Measurements from ENCODE around the gene UBE2E2.

UBE2E2 gene

GRCh38 chr3:23161308-23161707 lies 41.8 kb upstream of the UBE2E2 start:
- no peak overlapping the region for H2BK120ac ChIP-seq (ENCODE audit: low read depth, low read length)
- H3K4me1 ChIP-seq (ENCODE audit: control insufficient read depth in 2 of 2, insufficient read depth in 1 of 2, low read depth in 1 of 2, low read length in 2 of 2) = no peaks in the 10 kb centered on the region
- H3K18ac ChIP-seq (ENCODE audit: low read length) = no peak overlapping the region
- H3K4ac ChIP-seq (ENCODE audit: low read length) = no peak overlapping the region
- no peak overlapping the region for H3K27ac ChIP-seq (replicated peaks; ENCODE audit: low read length)
- H2BK5ac ChIP-seq (ENCODE audit: low read length) = no peak overlapping the region
- H3K9ac ChIP-seq (ENCODE audit: low read depth, low read length, poor library complexity) = no peak overlapping the region
- H3K9me3 ChIP-seq (replicated peaks in 1 of 2; ENCODE audit: control insufficient read depth in 2 of 2, insufficient read depth in 1 of 2, low read depth in 1 of 2, low read length in 2 of 2) = no peaks in the 10 kb centered on the region
- no peak overlapping the region for H2BK12ac ChIP-seq (ENCODE audit: low read length)
- H3K27me3 ChIP-seq (ENCODE audit: control insufficient read depth in 3 of 3, insufficient read depth in 3 of 3, low read depth in 1 of 3, low read length in 3 of 3) = no peaks in the 10 kb centered on the region
- H2BK15ac ChIP-seq (ENCODE audit: low read length) = no peak overlapping the region
- no peak overlapping the region for H3K23ac ChIP-seq (ENCODE audit: low read depth, low read length, poor library complexity)
- H4K8ac ChIP-seq (ENCODE audit: low read depth, low read length) = no peak overlapping the region
- DNase-seq (ENCODE audit: low spot score) = no peak
- no peak overlapping the region for H4K91ac ChIP-seq (ENCODE audit: low read depth, low read length, poor library complexity)
- no CpG with 5 or more reads among the region's 2 CpGs for WGBS, 2 donors (ENCODE audit: extremely low coverage in 2 of 2, insufficient read length in 2 of 2, insufficient replicate concordance in 1 of 2)
- no peak overlapping the region for H3K4me3 ChIP-seq (ENCODE audit: low read length in 2 of 2)
- H3K36me3 ChIP-seq (replicated peaks in 1 of 2; ENCODE audit: control insufficient read depth in 2 of 2, insufficient read depth in 2 of 2, low read length in 2 of 2) = no peaks in the 10 kb centered on the region
- no peak overlapping the region for H2AFZ ChIP-seq (ENCODE audit: low read length)
- no peak overlapping the region for H3K14ac ChIP-seq (ENCODE audit: low read length)
- no peaks in the 10 kb centered on the region for H3K79me1 ChIP-seq (ENCODE audit: low read depth, low read length)
- H2AK5ac ChIP-seq (ENCODE audit: low read depth, low read length) = no peak overlapping the region
- no peak overlapping the region for H3K4me2 ChIP-seq (ENCODE audit: insufficient read depth, low read length, poor library complexity, severe bottlenecking)

- H2BK5ac ChIP-seq (ENCODE audit: low read length) = no peak overlapping the region
- no peaks in the 10 kb centered on the region for H3K9me3 ChIP-seq (replicated peaks in 1 of 2; ENCODE audit: control insufficient read depth in 2 of 2, insufficient read depth in 1 of 2, low read depth in 1 of 2, low read length in 2 of 2)
- H3K23ac ChIP-seq (ENCODE audit: low read depth, low read length, poor library complexity) = no peak overlapping the region
- no peaks in the 10 kb centered on the region for H3K36me3 ChIP-seq (replicated peaks in 1 of 2; ENCODE audit: control insufficient read depth in 2 of 2, insufficient read depth in 2 of 2, low read length in 2 of 2)
- no peak overlapping the region for H2AFZ ChIP-seq (ENCODE audit: low read length)
- peaks cover 0 to 3% (median 0%) of the 10 kb centered on the region in 3 experiments for H3K27me3 ChIP-seq (ENCODE audit: control insufficient read depth in 3 of 3, insufficient read depth in 3 of 3, low read depth in 1 of 3, low read length in 3 of 3)
- no peak for DNase-seq (ENCODE audit: low spot score)
- H2BK12ac ChIP-seq (ENCODE audit: low read length) = no peak overlapping the region
- no peak overlapping the region for H3K4ac ChIP-seq (ENCODE audit: low read length)
- H4K91ac ChIP-seq (ENCODE audit: low read depth, low read length, poor library complexity) = no peak overlapping the region
- H3K4me1 ChIP-seq (ENCODE audit: control insufficient read depth in 2 of 2, insufficient read depth in 1 of 2, low read depth in 1 of 2, low read length in 2 of 2) = no peaks in the 10 kb centered on the region
- H3K79me1 ChIP-seq (ENCODE audit: low read depth, low read length) = no peaks in the 10 kb centered on the region
- no peak overlapping the region for H3K14ac ChIP-seq (ENCODE audit: low read length)
- no peak overlapping the region for H2AK5ac ChIP-seq (ENCODE audit: low read depth, low read length)
- no peak overlapping the region for H4K8ac ChIP-seq (ENCODE audit: low read depth, low read length)
- H2BK15ac ChIP-seq (ENCODE audit: low read length) = no peak overlapping the region
- H3K4me2 ChIP-seq (ENCODE audit: insufficient read depth, low read length, poor library complexity, severe bottlenecking) = no peak overlapping the region
- no peak overlapping the region for H3K18ac ChIP-seq (ENCODE audit: low read length)
- H3K4me3 ChIP-seq (ENCODE audit: low read length in 2 of 2) = no peak overlapping the region
- no peak overlapping the region for H3K9ac ChIP-seq (ENCODE audit: low read depth, low read length, poor library complexity)
- no peak overlapping the region for H2BK120ac ChIP-seq (ENCODE audit: low read depth, low read length)
- H3K27ac ChIP-seq (replicated peaks; ENCODE audit: low read length) = no peak overlapping the region
- no CpG with 5 or more reads among the region's 10 CpGs for WGBS, 2 donors (ENCODE audit: extremely low coverage in 2 of 2, insufficient read length in 2 of 2, insufficient replicate concordance in 1 of 2)
Measured at GRCh38 chr3:23161896-23162570, 41.1 kb upstream of the UBE2E2 start.

DNA sequence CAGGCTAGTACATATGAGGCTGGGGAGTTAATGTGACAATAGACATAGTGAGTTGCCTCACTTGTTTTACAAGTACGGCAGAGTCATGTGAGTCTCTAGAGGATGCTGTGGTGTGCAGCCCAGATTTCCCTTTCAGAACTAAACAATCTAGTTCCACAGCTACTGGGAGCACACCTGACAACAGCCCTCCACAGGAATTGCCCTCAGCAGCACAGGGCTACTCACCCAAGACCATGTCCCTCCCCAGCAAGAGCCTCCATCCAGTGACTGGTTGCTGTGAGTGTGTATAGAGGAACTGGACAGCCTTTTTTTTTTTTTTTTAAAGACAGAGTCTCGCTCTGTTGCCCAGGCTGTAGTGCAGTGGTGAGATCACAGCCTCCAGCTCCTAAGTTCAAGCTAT lies 40.2 kb upstream of the UBE2E2 start:
- H2AK5ac ChIP-seq (ENCODE audit: low read depth, low read length) = no peak overlapping the region
- no peak overlapping the region for H2BK5ac ChIP-seq (ENCODE audit: low read length)
- no peaks in the 10 kb centered on the region for H3K4me1 ChIP-seq (ENCODE audit: control insufficient read depth in 2 of 2, insufficient read depth in 1 of 2, low read depth in 1 of 2, low read length in 2 of 2)
- H3K36me3 ChIP-seq (replicated peaks in 1 of 2; ENCODE audit: control insufficient read depth in 2 of 2, insufficient read depth in 2 of 2, low read length in 2 of 2) = no peaks in the 10 kb centered on the region
- H3K9ac ChIP-seq (ENCODE audit: low read depth, low read length, poor library complexity) = no peak overlapping the region
- DNase-seq (ENCODE audit: low spot score) = no peak
- no peak overlapping the region for H2BK15ac ChIP-seq (ENCODE audit: low read length)
- no peaks in the 10 kb centered on the region for H3K9me3 ChIP-seq (replicated peaks in 1 of 2; ENCODE audit: control insufficient read depth in 2 of 2, insufficient read depth in 1 of 2, low read depth in 1 of 2, low read length in 2 of 2)
- H4K91ac ChIP-seq (ENCODE audit: low read depth, low read length, poor library complexity) = no peak overlapping the region
- H3K23ac ChIP-seq (ENCODE audit: low read depth, low read length, poor library complexity) = no peak overlapping the region
- H3K27me3 ChIP-seq (ENCODE audit: control insufficient read depth in 3 of 3, insufficient read depth in 3 of 3, low read depth in 1 of 3, low read length in 3 of 3) = peaks cover 0 to 3% (median 0%) of the 10 kb centered on the region in 3 experiments
- H3K4me2 ChIP-seq (ENCODE audit: insufficient read depth, low read length, poor library complexity, severe bottlenecking) = no peak overlapping the region
- H2BK120ac ChIP-seq (ENCODE audit: low read depth, low read length) = no peak overlapping the region
- no peak overlapping the region for H3K18ac ChIP-seq (ENCODE audit: low read length)
- no CpG with 5 or more reads among the region's 2 CpGs for WGBS, 2 donors (ENCODE audit: extremely low coverage in 2 of 2, insufficient read length in 2 of 2, insufficient replicate concordance in 1 of 2)
- no peak overlapping the region for H3K4me3 ChIP-seq (ENCODE audit: low read length in 2 of 2)
- H3K4ac ChIP-seq (ENCODE audit: low read length) = no peak overlapping the region
- H2AFZ ChIP-seq (ENCODE audit: low read length) = no peak overlapping the region
- no peaks in the 10 kb centered on the region for H3K79me1 ChIP-seq (ENCODE audit: low read depth, low read length)
- no peak overlapping the region for H4K8ac ChIP-seq (ENCODE audit: low read depth, low read length)
- no peak overlapping the region for H3K14ac ChIP-seq (ENCODE audit: low read length)
- no peak overlapping the region for H2BK12ac ChIP-seq (ENCODE audit: low read length)
- no peak overlapping the region for H3K27ac ChIP-seq (replicated peaks; ENCODE audit: low read length)

GRCh38 chr3:23164746-23165145 lies 38.4 kb upstream of the UBE2E2 start:
- Histone ChIP-seq H3K14ac (ENCODE audit: low read length) (no peak overlapping the region), H3K9me3 (replicated peaks in 1 of 2; ENCODE audit: control insufficient read depth in 2 of 2, insufficient read depth in 1 of 2, low read depth in 1 of 2, low read length in 2 of 2) (no peaks in the 10 kb centered on the region), H2BK12ac (ENCODE audit: low read length) (no peak overlapping the region), H3K4me1 (ENCODE audit: control insufficient read depth in 2 of 2, insufficient read depth in 1 of 2, low read depth in 1 of 2, low read length in 2 of 2) (no peaks in the 10 kb centered on the region), H3K79me1 (ENCODE audit: low read depth, low read length) (no peaks in the 10 kb centered on the region), H3K18ac (ENCODE audit: low read length) (no peak overlapping the region), H3K23ac (ENCODE audit: low read depth, low read length, poor library complexity) (no peak overlapping the region), H3K27ac (replicated peaks; ENCODE audit: low read length) (no peak overlapping the region), H2BK15ac (ENCODE audit: low read length) (no peak overlapping the region), H2AFZ (ENCODE audit: low read length) (no peak overlapping the region), H2AK5ac (ENCODE audit: low read depth, low read length) (no peak overlapping the region), H4K8ac (ENCODE audit: low read depth, low read length) (no peak overlapping the region), H4K91ac (ENCODE audit: low read depth, low read length, poor library complexity) (no peak overlapping the region), H2BK5ac (ENCODE audit: low read length) (no peak overlapping the region), H3K4me3 (ENCODE audit: low read length in 2 of 2) (no peak overlapping the region), H3K27me3 (ENCODE audit: control insufficient read depth in 3 of 3, insufficient read depth in 3 of 3, low read depth in 1 of 3, low read length in 3 of 3) (peaks cover 0 to 3% (median 0%) of the 10 kb centered on the region in 3 experiments), H3K4ac (ENCODE audit: low read length) (no peak overlapping the region), H3K4me2 (ENCODE audit: insufficient read depth, low read length, poor library complexity, severe bottlenecking) (no peak overlapping the region), H3K9ac (ENCODE audit: low read depth, low read length, poor library complexity) (no peak overlapping the region), H2BK120ac (ENCODE audit: low read depth, low read length) (no peak overlapping the region), H3K36me3 (replicated peaks in 1 of 2; ENCODE audit: control insufficient read depth in 2 of 2, insufficient read depth in 2 of 2, low read length in 2 of 2) (no peaks in the 10 kb centered on the region)
- no CpG with 5 or more reads among the region's 1 CpG for WGBS, 2 donors (ENCODE audit: extremely low coverage in 2 of 2, insufficient read length in 2 of 2, insufficient replicate concordance in 1 of 2)
- DNase-seq (ENCODE audit: low spot score) = no peak
